Mesendoderm (in vitro differentiated cells): ENCODE results near the gene HPX.

Source experiments
- DNase-seq: peaks from one replicate; pipeline ENCODE4 v3.0.0; 2013
- H2AK5ac ChIP-seq: 2 replicates; pipeline ENCODE4 v1.6.1; 2013; ENCODE audit warnings: low read length, inconsistent platforms
- H2BK120ac ChIP-seq: 2 replicates; pipeline ENCODE4 v1.6.1; 2013; ENCODE audit warnings: low read depth, mild to moderate bottlenecking, low read length, moderate library complexity, mixed read lengths
- H2BK15ac ChIP-seq: replicated peaks from 2 replicates; pipeline ENCODE4 v1.6.1; 2013; ENCODE audit warnings: low read depth, mild to moderate bottlenecking, moderate library complexity
- H2BK5ac ChIP-seq: 2 replicates; pipeline ENCODE4 v1.6.1; 2013; ENCODE audit warnings: low read length, inconsistent platforms
- H3K18ac ChIP-seq: 2 replicates; pipeline ENCODE4 v1.6.1; 2013; ENCODE audit warnings: mild to moderate bottlenecking, low read length, mixed read lengths
- H3K23ac ChIP-seq: one replicate; pipeline ENCODE4 v1.6.1; 2013; ENCODE audit warnings: low read length
- H3K27ac ChIP-seq: 2 replicates; pipeline ENCODE4 v1.5.1; 2013; ENCODE audit warnings: low read depth, mild to moderate bottlenecking, inconsistent platforms, low read length, moderate library complexity
- H3K27me3 ChIP-seq: 2 replicates; pipeline ENCODE4 v1.6.1; 2013; ENCODE audit warnings: low read length, control low read depth, mild to moderate bottlenecking, inconsistent platforms; ENCODE audit not compliant: insufficient read depth, poor library complexity
- H3K36me3 ChIP-seq: 2 replicates; pipeline ENCODE4 v1.6.1; 2013; ENCODE audit warnings: low read length, inconsistent platforms; ENCODE audit not compliant: control insufficient read depth, insufficient read depth
- H3K4ac ChIP-seq: one replicate; pipeline ENCODE4 v1.6.1; 2013; ENCODE audit warnings: low read depth, mild to moderate bottlenecking, low read length, moderate library complexity
- H3K4me1 ChIP-seq: 2 replicates; pipeline ENCODE4 v1.6.1; 2013; ENCODE audit warnings: low read depth, low read length, inconsistent platforms; ENCODE audit not compliant: control insufficient read depth
- H3K4me2 ChIP-seq: 2 replicates; pipeline ENCODE4 v1.6.1; 2013; ENCODE audit warnings: low read length
- H3K4me3 ChIP-seq: 2 replicates; pipeline ENCODE4 v1.5.1; 2013; ENCODE audit warnings: mild to moderate bottlenecking, low read length
- H3K56ac ChIP-seq: one replicate; pipeline ENCODE4 v1.6.1; 2013; ENCODE audit warnings: low read length
- H3K79me1 ChIP-seq: 2 replicates; pipeline ENCODE4 v1.6.1; 2013; ENCODE audit warnings: low read length, inconsistent platforms
- H3K79me2 ChIP-seq: 2 replicates; pipeline ENCODE4 v1.6.1; 2013; ENCODE audit warnings: mild to moderate bottlenecking, low read length; ENCODE audit not compliant: control insufficient read depth, insufficient read depth
- H3K9ac ChIP-seq: 2 replicates; pipeline ENCODE4 v1.6.1; 2013; ENCODE audit warnings: low read length, inconsistent platforms
- H4K5ac ChIP-seq: one replicate; pipeline ENCODE4 v1.6.1; 2013; ENCODE audit warnings: low read length
- H4K8ac ChIP-seq: one replicate; pipeline ENCODE4 v1.6.1; 2013; ENCODE audit warnings: low read depth, mild to moderate bottlenecking, control low read depth, low read length, moderate library complexity
- whole genome bisulfite sequencing: extraction: QIAGEN DNeasy Blood & Tissue Kit; methylation state at CpG from one replicate; pipeline ENCODE4 v1.1.7; 2013; ENCODE audit warnings: low lambda C conversion rate, missing lambda C conversion rate; ENCODE audit not compliant: insufficient coverage; ENCODE audit errors: extremely low coverage; 5-methylcytosine and 5-hydroxymethylcytosine counted together

The HPX gene

GRCh38 chr11:6481012-6481923 is 40.5 kb upstream of the HPX start, which contains the start of the genes ARFIP2 and TIMM10B:
ARFIP2 (minus strand) TSS chr11:6481331; CDS start chr11:6480421, 910 bp downstream.
TIMM10B (plus strand) TSS chr11:6481501; CDS start chr11:6481517, 16 bp downstream.
- Histone ChIP-seq H3K27ac (peak within 1 kb of the TSS; percentile 62), H3K4ac (peak within 1 kb of the TSS; percentile 29), H3K27me3 (no peaks in the 10 kb centered on the region), H3K4me1 (peaks cover 9% of the 10 kb centered on the region), H2AK5ac (peak within 1 kb of the TSS; percentile 98), H3K36me3 (peaks cover 12% of the 10 kb centered on the region), H2BK5ac (peak within 1 kb of the TSS; percentile 65), H3K23ac (peak within 1 kb of the TSS; percentile 6), H3K79me2 (peaks cover 34% of the 10 kb centered on the region), H3K4me2 (peak within 1 kb of the TSS; percentile 99), H3K79me1 (peaks cover 37% of the 10 kb centered on the region), H3K56ac (peak within 1 kb of the TSS; percentile 100), H3K18ac (no peak within 1 kb of the TSS), H2BK120ac (no peak within 1 kb of the TSS), H4K5ac (no peak within 1 kb of the TSS), H3K4me3 (peak within 1 kb of the TSS; percentile 100), H2BK15ac (no peak within 1 kb of the TSS), H3K9ac (peak within 1 kb of the TSS; percentile 100), H4K8ac (no peak within 1 kb of the TSS)
- peak; percentile 99 for DNase-seq
- no CpG with 5 or more reads among the region's 66 CpGs for WGBS

- no peak overlapping the region for H3K23ac ChIP-seq
Observed at GRCh38 chr11:6480299-6480914, 39.6 kb upstream of the HPX start.

GRCh38 chr11:6476571-6476970 is 35.8 kb upstream of the HPX start:
- peaks cover 6% of the 10 kb centered on the region for H3K4me1 ChIP-seq
- peaks cover 21% of the 10 kb centered on the region for H3K79me1 ChIP-seq
- no peak overlapping the region for H3K4me3 ChIP-seq
- no CpG with 5 or more reads among the region's 4 CpGs for WGBS
- H2BK15ac ChIP-seq: no peak overlapping the region
- H3K18ac ChIP-seq: no peak overlapping the region
- H3K36me3 ChIP-seq: peaks cover 8% of the 10 kb centered on the region
- H3K23ac ChIP-seq: no peak overlapping the region
- no peak overlapping the region for H4K5ac ChIP-seq
- H3K27ac ChIP-seq: no peak overlapping the region
- H3K9ac ChIP-seq: no peak overlapping the region
- no peak overlapping the region for H3K56ac ChIP-seq
- H3K4me2 ChIP-seq: no peak overlapping the region
- no peak overlapping the region for H2BK5ac ChIP-seq
- H3K4ac ChIP-seq: no peak overlapping the region
- no peak overlapping the region for H2BK120ac ChIP-seq
- H3K79me2 ChIP-seq: peaks cover 15% of the 10 kb centered on the region
- no peaks in the 10 kb centered on the region for H3K27me3 ChIP-seq
- H4K8ac ChIP-seq: no peak overlapping the region
- no peak overlapping the region for H2AK5ac ChIP-seq
- DNase-seq: no peak

More at GRCh38 chr11:6480299-6480914, 39.6 kb upstream of the HPX start:
- Histone ChIP-seq H3K4me2 (peak overlapping the region; percentile 44), H3K9ac (peak overlapping the region; percentile 80), H2AK5ac (peak overlapping the region; percentile 35), H3K79me2 (peaks cover 34% of the 10 kb centered on the region), H3K4me1 (peaks cover 9% of the 10 kb centered on the region), H4K8ac (no peak overlapping the region), H3K27ac (no peak overlapping the region), H3K56ac (peak overlapping the region; percentile 94), H3K36me3 (peaks cover 12% of the 10 kb centered on the region), H2BK120ac (no peak overlapping the region), H4K5ac (no peak overlapping the region), H2BK15ac (no peak overlapping the region), H3K18ac (no peak overlapping the region), H3K27me3 (no peaks in the 10 kb centered on the region), H3K79me1 (peaks cover 37% of the 10 kb centered on the region), H3K4ac (peak overlapping the region; percentile 29), H2BK5ac (no peak overlapping the region), H3K4me3 (peak overlapping the region; percentile 92)
- no peak for DNase-seq
- no CpG with 5 or more reads among the region's 9 CpGs for WGBS

DNA sequence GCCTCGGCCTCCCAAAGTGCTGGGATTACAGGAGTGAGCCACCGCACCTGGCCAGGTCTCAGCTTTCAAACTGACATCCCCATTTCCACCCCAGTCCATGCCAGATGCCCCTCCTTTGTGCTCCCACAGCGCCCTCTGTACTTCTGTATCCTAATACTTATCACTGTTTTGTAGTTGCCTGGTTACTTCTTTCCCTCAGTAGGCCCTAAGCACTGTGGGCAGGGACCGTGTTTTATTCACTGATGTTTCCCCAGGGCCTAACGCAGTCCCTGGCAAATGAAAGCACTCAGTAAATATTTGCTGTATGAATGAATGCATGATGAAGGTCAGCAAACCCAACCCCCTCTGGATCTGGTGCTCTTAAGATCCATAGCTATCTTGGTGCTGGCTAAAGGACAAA is 35.1 kb upstream of the HPX start:
- WGBS: no CpG with 5 or more reads among the region's 5 CpGs
- Histone ChIP-seq H3K4me3 (no peak overlapping the region), H3K18ac (no peak overlapping the region), H3K36me3 (peaks cover 8% of the 10 kb centered on the region), H2BK15ac (no peak overlapping the region), H4K8ac (no peak overlapping the region), H2AK5ac (no peak overlapping the region), H2BK5ac (no peak overlapping the region), H3K79me2 (peaks cover 12% of the 10 kb centered on the region), H3K27ac (no peak overlapping the region), H4K5ac (no peak overlapping the region), H3K4me1 (peaks cover 6% of the 10 kb centered on the region), H2BK120ac (no peak overlapping the region), H3K56ac (no peak overlapping the region), H3K9ac (no peak overlapping the region), H3K4ac (no peak overlapping the region), H3K23ac (no peak overlapping the region), H3K79me1 (peaks cover 21% of the 10 kb centered on the region), H3K4me2 (no peak overlapping the region), H3K27me3 (no peaks in the 10 kb centered on the region)
- peak; percentile 68 for DNase-seq

DNA sequence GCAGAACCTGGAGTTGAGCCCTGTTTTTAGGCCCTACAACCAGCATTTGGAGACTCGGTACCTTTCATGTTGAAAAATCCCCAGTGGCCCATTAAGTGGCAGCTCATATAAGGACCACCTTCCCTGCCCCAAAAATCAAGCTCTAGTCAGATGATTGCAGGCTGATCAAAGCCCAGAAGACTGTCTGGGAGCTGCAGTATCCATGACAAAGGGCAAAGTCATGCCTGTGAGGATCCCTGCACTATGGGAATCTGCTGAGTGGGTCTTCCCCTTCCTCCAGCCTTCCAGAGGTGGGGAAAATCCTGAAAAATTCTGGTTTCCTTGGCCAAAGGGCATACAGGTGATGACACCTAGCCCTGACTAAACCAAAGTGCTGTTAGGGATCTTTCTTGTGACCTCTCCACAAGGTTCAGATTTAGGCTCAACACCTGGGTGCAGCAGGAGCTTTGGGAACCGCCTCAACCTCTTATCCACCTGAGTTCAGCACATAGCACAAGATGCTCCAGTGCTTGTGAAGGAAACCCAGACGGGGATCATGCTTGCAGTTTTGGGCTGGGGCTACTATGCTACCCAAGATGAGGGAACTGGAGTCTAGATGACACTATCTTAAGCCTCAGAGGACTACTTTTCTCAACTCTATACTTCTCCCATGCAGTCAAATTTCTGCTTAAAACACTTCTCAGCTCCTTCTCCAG is 34.2 kb upstream of the HPX start:
- H2BK120ac ChIP-seq: no peak overlapping the region
- peaks cover 12% of the 10 kb centered on the region for H3K79me1 ChIP-seq
- H2BK15ac ChIP-seq: no peak overlapping the region
- no peak overlapping the region for H3K23ac ChIP-seq
- H2BK5ac ChIP-seq: no peak overlapping the region
- peak overlapping the region; percentile 19 for H3K56ac ChIP-seq
- H3K4me1 ChIP-seq: peaks cover 3% of the 10 kb centered on the region
- no peak overlapping the region for H4K8ac ChIP-seq
- no peak overlapping the region for H3K4me3 ChIP-seq
- peak; percentile 41 for DNase-seq
- WGBS: no CpG with 5 or more reads among the region's 3 CpGs
- no peak overlapping the region for H3K18ac ChIP-seq
- no peak overlapping the region for H3K27ac ChIP-seq
- H2AK5ac ChIP-seq: peak overlapping the region; percentile 31
- peaks cover 3% of the 10 kb centered on the region for H3K79me2 ChIP-seq
- H3K9ac ChIP-seq: no peak overlapping the region
- no peaks in the 10 kb centered on the region for H3K27me3 ChIP-seq
- H3K36me3 ChIP-seq: peaks cover 8% of the 10 kb centered on the region
- no peak overlapping the region for H4K5ac ChIP-seq
- H3K4me2 ChIP-seq: no peak overlapping the region
- no peak overlapping the region for H3K4ac ChIP-seq
